ENCODE data around the gene KCNG2.

The KCNG2 gene

GRCh38 chr18:79945118-79946042, 147.6 kb downstream of the KCNG2 start:
- DNase-seq = no peak

GRCh38 chr18:79947054-79947755, 149.5 kb downstream of the KCNG2 start:
- DNase-seq = no peak

DNA sequence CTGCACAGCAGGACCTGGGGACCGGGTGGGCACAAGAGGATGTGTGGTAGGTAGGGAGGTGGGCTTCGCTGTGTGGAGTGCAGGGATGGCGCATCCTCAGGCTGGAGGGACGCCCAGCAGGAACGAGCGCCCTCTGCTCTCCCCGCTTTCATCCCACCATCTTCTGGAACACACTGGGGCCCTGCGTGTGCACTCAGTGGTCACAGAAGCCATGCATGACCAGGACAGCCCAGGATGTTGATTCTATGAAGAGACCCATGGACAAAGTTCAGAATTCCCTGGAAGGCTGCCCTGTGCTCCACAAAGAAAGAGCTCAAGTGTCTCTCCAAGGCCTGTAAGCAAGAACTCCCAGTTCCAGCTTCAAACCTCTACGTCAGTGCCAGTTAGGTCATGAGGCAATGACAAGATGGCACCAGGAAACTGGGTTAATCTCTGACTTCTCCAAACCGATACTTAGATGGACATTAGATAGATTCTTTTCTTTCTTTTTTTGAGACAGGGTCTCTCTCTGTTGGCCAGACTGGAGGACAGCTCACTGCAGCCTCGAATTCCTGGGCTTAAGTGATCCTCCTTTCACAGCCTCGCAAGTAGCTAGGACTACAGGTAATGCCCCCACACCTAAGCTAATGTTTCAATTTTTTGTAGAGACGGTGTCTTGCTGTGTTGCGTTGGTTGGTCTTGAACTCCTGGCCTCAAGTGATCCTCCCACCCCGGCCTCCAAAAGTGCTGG, 150.3 kb downstream of the KCNG2 start:
- no peak for DNase-seq

DNA sequence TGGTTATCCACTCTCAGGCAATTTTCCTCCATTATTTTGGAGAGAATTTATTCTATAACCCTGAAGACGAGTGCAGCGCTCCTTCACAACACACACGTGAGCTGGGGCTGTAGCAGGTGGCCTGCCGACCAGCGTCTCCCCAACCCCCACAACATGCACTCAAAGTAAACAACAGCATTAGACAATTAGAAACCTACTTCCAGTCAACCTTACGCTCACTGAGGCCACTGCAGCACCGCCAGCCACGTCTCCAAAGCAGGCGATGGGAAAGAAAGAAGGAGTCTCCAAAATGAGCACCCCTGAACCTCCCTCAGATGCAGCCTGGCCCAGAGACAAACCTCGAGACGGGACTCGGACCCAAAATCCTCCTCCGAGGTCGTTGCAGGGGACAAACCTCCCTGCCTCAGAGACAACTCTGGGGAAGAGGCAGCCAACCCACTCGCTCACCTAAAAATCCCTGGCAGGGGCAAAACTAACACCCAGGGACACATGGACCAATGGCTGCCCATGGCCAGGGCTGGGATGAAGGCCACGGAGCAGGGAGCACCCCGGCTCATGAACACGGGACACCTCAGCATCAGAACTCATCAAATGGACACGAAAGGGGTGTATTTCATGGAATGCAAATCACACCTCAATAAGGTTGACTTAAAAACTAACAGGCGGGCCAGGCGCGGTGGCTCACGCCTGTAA, 151.1 kb downstream of the KCNG2 start:
- no peak for DNase-seq
